IPS DF 4.7 (cell line): Measurements from ENCODE around the gene C16orf82.
A peak's percentile ranks its signal among the peaks of the same experiment; 100 is the strongest.

Experiments
- DNase-seq: peaks from one replicate; pipeline ENCODE4 v3.0.0-alpha.2; 2013; ENCODE audit warnings: low spot score; ENCODE audit errors: extremely low read depth

Gene C16orf82

GRCh38 chr16:27066668-27067537 is at the start of gene C16orf82:
Gene C16orf82 (plus strand): TSS chr16:27066927.
- DNase-seq, result no peak

DNA sequence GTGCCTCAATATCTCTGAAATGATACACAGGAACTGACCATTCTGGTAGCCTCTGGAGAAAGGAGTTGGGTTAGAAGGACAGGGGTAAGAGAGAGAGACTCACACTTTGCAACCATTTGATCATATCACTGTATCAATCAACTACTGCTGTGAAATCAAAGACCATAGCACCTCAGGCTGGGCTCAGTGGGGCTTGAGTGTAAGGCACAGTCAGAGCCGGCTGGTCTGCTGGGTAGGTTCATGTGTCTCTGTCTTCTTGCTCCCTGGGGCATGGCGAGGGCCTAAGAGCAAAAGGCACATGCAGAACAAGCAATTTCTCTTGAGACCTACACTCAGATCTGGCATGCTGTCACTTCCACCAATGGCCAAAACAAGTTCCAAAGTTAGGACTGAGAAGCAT is 46.7 kb upstream of the C16orf82 start:
- DNase-seq, result no peak

GRCh38 chr16:27024010-27024409 is 42.7 kb upstream of the C16orf82 start:
- DNase-seq, result no peak

DNA sequence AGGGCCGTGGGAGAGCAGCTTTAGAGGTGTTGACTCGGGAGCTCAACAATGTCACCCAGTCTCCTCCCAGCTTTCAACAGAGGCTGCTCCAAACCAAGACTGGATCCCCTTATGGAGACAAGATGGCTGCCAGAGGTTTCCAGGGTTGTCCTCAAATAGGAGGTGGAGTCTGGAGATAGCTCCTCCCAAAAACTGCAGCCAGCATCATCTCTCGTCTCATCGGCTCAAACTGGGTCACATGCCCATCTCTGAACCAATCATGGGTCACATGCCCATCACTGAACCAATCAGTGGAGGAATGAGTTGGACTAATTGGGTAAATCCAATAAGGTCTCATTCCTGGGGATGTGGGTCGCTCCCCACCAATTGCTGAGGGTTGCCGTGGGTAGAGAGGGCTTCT is 41.1 kb upstream of the C16orf82 start:
- DNase-seq, result no peak

- DNase-seq, result no peak
These were observed 38.8 kb upstream of the C16orf82 start for GRCh38 chr16:27027971-27028370.

GRCh38 chr16:27028591-27029110 is 38.1 kb upstream of the C16orf82 start:
- DNase-seq, result no peak

- no peak for DNase-seq
These were observed 37.2 kb upstream of the C16orf82 start for GRCh38 chr16:27029525-27029924.

GRCh38 chr16:27033281-27033979 is 33.3 kb upstream of the C16orf82 start:
- no peak for DNase-seq

- DNase-seq, result no peak
These were observed 26.0 kb upstream of the C16orf82 start for GRCh38 chr16:27040732-27041131.

DNA sequence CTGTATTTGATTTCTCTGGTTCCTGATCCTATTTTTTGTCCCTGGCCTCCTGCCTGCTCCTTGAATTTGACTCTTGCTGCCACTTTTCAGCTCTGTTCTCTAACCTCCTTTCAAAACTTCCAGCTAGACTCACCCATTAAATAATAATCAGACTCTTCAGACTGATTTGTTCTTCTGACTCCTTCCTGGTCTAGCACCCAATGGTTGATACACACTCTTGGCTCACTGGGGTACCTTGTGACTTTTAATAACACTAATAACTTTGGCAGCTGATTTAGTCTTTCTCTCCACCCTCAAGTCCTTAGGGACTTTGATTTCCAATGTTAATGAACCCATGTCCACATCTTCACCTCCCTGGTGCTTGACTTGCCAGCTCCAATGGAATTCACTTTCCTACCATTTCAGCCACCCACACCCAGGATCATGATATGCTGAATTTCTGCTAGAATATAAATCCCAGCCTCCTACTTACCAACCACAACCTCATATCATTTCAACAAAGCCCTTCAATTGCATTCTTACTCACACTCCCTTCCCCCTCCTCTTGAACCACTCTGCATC is 19.7 kb upstream of the C16orf82 start:
- no peak for DNase-seq

DNA sequence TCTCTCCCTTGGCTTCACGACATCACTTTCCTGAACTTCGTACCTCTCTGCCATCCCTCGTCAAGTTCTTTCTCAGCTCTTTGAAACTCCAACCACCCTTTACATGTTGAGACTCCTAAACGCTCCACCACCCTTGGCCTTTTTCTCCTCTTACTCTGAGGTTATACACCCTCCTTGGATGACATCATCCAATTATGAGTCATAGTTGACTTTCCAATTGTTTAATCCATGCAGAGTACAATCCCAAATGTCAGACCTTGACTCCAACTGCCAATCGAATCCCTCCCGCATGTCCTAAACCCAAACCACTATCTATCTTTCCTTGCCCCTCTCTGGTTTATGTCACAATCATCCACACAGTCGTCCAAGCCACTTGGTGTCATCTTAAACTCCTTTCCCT is 18.4 kb upstream of the C16orf82 start:
- DNase-seq, result no peak

- DNase-seq, result no peak
These were observed 17.6 kb upstream of the C16orf82 start for GRCh38 chr16:27049117-27049516.

DNA sequence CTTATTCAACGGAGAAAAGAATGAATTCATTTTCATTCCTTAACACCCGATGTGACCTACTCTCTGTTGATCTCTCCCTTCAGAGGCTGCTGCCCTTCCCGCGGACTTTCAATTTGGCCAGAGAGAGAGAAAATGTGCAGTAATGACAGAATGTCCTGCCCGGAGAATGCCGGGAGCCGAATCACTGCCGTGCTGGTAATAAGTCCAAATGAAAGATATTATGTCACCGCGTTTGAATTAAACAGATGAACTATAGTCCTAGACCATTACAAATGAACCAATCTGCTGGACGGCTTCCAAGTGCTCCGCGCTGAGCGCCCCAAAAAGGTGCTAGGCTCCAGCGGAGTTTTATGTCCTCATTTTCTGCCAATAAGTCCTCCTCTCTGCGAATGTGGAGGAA is 14.7 kb upstream of the C16orf82 start:
- no peak for DNase-seq

GRCh38 chr16:27053996-27054395 is 12.7 kb upstream of the C16orf82 start:
- no peak for DNase-seq

DNA sequence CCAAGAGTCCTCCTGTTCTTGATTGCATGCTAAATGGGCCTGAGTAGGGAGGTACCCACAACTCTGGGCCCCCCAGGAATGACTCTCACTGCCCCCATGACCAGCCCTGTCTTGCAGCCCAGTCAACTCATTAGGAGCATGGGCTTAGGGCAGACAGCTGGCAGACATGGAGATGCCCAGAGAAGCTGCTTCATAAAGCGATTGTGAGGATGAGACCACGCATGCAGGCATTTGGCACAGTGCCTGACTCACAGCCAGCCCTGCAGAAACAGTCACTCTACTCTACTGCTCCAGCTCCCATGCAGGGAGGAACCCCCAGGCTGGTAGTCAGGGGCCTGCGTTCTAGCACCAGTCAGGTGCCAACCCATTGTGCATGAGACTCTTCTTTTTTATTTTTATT is 8.4 kb upstream of the C16orf82 start:
- no peak for DNase-seq

- no peak for DNase-seq
These were observed 4.0 kb downstream of the C16orf82 start for GRCh38 chr16:27070776-27071175.

- no peak for DNase-seq
These were observed 7.0 kb downstream of the C16orf82 start for GRCh38 chr16:27073733-27074132.

DNA sequence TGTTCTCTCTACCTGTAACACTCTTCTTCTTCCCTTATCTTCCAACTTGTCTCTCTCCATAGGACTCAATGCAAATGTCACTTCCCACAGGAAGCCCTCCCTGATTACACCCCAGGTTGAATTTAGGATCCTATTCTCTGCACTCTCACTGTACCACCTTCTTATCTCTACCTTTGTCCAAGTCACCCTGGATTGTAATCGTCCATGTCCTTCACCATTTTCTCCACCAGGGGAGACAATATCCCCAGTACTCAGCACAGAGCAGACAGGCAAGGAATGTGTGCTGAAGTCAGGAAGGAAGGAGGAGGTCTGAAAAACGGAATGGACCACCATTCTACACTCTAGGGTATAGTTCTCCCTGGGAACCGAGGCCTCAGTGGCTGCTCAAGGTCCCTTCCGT is 14.2 kb downstream of the C16orf82 start:
- peak; percentile 58 for DNase-seq

- no peak for DNase-seq
These were observed 17.1 kb downstream of the C16orf82 start for GRCh38 chr16:27083861-27084261.

GRCh38 chr16:27084307-27085028 is 17.7 kb downstream of the C16orf82 start:
- DNase-seq, result no peak

GRCh38 chr16:27085182-27085581 is 18.5 kb downstream of the C16orf82 start:
- DNase-seq, result no peak
